SIG-M5 treated with dmso at 0.1 percent for 504 hours (cell line): Measurements from ENCODE around the gene RAB26.

ENCODE experiments used
- DNase-seq: peaks from one replicate; lab custom pipeline; 2025; ENCODE audit not compliant: unreplicated experiment; lab: John Stamatoyannopoulos, UW

RAB26 gene

DNA sequence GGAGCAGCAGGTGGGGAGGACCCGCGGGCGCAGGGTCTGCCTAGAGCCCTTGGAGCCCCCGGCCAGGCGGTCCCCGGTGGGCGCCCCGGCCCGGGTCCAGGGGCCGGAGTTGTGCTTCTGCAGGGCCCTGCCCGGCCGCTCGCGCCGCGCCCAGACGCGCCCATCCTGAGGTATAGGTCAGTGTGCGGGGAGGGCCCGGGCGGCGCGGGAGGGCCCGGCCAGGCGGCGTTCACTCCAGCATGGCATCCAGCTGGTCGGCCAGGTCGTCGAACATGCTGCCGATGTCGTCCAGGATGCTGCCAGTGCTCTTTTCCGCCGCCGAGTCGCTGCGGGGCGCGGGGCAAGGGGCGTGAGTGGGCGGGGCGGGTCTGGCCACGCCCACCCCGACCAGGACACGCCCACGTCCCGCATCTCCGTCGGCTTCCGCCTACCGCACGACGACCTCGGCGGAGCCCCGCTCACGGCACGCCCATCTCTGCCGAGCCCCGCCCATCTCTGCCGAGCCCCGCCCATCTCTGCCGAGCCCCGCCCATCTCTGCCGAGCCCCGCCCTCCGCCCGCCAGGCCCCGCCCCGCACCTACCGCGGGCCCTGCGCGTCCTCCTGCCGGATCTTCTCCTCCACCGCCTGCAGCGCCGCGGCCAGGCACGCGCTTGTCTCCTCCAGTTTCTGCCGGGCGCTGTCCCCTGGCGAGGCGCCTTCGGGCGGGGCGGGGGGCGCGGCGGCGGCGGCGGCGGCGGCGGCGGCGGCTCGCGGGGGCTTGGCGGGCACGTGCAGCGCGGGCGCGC is 30.1 kb downstream of the RAB26 start:
- DNase-seq = no peak

DNA sequence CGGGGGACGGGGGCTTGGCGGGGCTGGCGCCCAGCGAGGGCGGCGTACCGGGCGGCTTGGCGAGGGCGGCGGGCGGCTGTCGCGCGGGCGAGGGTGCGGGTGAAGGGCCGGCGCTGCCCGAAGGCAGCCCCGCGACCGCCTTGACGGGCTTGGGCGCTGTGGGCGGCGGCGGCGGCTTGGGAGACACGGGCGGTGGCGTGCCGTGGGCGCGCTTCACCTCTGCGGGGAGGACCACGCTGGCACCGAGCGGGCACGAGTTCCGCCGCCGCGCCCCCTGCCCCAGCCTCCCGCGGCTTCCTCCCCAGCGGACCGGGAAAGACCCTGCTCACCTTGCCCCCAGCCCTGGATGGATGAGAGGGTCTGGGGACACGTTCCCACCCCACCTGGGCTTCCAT is 30.7 kb downstream of the RAB26 start:
- DNase-seq = no peak

DNA sequence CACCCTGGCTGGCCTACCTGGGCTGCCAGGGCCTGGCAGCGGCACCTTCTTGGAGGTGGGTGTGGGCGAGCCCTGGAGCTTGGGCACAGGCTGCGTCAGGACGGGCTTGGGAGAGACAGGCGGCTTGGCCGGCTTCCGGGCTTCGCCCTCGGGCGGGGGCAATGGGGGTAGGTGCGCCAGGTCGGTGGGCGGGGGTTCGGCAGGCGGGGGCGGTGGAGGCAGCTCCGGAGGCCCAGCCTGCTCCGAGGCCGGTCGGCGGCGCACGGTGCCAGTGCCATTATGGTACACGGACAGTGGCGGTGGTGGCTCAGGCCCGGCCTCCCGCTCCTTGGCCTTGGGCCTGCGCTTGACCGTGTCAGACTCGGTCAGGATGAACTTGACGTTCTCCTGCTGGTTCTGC is 31.2 kb downstream of the RAB26 start:
- DNase-seq = no peak

DNA sequence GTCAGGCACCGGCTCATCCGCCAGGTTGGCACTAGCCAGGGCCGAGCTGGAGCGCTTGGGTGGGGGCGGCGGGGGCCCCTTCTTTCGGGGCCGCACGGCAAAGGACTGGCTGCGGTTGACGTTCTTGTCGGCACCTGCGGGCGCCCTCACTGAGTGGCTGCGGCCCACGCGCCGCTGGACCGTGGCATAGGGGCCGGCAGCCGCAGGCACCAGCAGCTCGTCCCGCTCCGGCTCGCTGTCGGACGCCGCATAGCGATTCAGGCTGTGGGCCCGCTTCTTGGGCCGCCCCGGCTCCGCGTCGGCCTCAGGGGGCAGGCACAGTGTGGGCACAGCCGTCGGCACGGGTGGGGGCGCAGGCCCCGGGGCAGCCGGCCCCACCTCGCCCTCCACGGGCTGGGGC is 32.0 kb downstream of the RAB26 start:
- DNase-seq = no peak

DNA sequence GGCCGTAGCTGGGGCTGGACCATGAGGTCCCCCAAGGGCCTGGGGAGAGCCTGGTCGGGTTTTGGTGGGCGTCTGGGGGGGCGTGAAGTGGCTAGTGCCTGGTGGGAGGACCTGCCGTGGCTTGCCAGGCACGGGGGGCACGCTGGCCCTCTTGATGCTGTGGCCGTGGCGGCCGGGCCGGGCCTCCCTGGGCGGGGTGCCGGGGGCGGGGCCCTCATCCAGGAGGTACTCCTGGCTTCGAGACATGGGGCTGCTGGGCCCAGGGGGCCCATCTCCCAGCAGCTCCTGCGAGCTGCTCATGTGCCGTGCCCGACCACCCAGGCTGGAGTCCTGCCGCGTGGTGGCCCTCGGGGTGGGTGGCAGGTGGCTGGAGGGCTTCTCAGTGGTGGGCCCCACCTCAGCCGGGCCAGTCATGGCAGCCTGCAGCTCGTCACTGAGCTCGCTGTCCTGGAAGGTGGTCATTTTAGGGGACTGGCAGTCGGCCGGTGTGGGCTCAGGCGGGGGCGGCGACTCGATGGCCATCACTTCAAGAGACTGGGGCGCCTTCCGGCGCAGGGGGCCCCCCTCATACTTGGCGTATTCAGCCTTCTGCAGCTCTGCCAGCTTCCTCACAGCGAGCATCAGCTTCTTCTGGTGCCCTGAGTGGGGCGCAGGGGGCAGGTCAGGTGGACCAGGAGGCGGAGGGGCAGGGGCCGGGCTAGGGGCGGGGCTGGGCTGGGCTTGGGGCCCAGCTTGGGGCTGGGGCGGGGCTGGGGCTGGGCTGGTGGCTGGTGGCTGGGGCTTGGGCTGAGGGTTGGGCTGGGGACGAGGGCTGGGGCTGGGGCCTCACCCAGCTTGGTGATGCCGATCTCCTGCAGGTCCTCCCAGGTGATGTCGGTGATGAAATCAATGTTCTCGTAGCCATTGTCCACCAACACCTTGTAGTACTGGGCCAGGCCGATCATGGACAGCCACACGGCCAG is 32.8 kb downstream of the RAB26 start:
- DNase-seq = no peak

DNA sequence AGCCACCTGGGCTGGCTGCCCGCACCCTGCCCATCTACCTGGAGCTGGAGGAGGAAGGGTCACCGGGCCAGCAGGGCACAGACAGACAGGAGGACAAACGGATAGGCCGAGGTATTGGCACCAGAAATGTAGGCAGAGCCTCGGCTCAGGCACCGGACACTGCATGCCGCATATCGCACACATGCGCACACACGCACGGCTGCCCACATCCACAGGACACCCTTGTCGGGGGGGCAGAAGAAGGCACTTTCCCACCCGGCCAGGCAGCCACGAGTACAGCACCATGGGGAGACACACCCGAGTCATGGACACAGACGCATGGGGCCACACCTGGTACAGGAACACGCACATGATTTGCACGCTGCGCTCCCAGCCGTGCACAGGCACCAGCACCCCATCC is 33.5 kb downstream of the RAB26 start:
- DNase-seq = no peak

DNA sequence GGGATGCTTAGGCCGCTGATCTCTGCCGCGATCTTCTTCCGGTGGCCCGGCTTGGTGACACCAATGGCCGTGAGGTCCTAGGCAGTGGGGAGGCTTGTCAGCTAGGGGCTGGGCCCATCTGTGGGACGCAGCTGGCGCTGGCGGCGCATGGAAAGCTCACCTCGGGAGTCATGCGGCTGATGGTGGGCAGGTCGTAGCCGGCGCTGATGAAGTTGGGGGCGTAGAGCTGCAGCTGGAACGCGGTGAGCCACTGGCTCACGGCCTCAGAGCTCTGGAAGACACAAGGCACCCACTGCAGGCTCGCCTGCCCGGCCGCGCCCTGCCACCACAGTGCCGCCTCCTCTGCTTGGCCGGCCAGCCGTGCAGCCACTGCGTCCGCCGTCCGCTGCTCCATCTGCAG is 35.2 kb downstream of the RAB26 start:
- DNase-seq = no peak

DNA sequence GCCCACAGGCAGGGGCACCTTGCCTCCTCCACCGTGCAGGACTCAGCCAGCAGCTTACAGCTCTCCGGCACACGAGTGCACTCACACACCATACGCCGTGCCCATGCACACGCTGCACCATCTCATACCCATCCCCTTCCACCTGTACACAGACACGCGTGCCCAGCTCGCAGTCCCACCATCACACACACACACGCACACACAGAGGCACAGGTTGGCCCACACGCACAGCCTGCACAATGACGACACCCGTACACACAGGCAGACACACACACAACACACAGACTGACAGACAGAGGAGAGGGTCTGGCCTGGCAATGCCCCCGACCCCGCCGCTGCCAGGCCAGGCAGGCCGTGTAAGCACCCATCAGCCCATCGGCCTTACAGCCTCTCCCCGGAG is 35.9 kb downstream of the RAB26 start:
- DNase-seq = no peak

DNA sequence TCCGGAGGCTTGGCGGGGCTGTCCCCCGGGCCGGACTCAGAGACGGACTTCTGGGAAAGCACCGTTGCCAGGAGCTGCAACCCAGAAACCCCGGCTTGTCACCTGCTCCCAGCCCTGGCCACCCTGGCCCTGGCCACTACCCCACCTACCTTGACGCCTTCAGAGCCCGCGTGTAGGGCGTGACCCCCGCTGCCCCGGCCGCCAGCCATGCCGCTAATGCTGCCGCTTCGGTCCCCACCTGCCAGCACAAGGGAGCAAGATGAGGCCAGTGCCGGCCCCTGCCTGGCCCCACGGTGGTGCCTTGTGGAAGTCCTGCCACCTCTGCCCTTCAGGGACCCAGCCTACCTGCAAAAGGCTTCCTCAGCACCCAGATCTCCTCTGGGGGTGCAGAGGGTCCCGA is 36.5 kb downstream of the RAB26 start:
- no peak for DNase-seq

DNA sequence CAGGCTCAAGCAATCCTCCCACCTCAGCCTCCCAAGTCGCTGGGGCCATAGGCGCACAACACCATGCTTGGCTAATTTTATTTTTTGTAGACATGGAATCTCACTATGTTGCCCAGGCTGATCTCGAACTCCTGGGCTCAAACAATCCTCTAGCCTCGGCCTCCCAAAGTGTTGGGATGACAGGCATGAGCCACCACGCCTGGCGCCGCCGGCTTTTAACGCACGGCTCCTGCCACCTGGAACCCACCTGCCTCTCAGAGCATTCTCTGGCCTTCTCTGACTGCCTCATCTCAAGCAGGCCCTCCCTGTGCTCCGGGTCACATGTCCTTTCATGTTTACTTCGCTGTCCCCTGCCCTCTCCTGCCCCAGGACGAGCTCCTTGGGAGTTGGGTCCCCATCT is 37.6 kb downstream of the RAB26 start:
- no peak for DNase-seq

DNA sequence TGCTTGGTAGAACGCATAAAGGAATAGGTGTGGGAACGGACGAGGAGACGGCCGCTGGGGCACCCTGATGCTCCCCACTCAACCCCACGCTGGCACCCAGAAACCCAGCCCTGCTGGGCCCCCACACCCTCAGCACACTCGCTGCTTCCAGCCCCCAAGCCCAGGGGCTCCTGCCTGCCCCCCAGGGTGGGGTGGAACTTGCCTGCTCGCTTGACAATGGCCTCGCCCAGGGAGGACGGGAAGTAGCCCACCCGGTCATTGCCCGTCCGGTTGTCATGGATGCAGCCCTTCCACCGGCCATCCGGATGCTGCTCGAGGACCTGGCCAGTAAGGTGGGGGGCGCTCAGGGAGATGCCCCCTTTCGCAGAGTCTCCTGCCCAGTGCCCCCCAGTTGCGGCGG is 38.1 kb downstream of the RAB26 start:
- no peak for DNase-seq

DNA sequence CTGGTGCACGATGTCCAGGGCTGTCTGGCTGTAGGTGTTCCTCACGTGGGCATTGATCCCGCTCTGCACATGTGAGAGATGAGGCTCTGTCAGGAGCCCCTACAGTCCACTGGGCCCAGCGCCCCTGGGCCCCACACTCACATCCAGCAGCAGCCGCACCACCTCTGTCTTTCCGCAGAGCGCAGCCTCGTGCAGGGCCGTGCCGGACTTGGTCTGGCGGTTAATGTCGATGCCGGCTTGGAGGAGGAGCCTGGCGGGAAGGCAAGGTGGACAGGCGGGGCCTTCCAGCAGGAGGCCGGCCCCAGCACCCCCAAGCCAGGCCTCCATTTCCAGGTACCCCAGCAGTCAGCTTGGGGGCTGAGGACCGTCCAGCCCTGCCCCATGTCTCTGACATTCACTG is 38.8 kb downstream of the RAB26 start:
- no peak for DNase-seq

DNA sequence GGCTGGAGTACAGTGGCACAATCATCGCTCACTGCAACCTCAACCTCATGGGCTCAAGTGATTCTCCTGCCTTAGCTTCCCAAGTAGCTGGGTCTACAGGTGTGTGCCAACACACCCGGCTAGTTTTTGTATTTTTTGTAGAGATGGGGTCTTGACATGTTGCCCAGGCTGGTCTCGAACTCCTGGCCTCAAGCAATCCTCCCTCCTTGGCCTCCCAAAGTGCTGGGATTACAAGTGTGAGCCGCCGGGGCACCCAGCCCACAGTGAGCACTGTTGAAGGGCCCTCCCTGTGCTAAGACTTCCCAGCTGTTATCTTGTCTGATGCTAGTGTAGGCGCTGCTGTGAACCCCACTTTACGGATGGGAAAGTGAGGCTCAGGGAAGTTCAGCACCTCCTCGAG is 40.0 kb downstream of the RAB26 start:
- DNase-seq = no peak

DNA sequence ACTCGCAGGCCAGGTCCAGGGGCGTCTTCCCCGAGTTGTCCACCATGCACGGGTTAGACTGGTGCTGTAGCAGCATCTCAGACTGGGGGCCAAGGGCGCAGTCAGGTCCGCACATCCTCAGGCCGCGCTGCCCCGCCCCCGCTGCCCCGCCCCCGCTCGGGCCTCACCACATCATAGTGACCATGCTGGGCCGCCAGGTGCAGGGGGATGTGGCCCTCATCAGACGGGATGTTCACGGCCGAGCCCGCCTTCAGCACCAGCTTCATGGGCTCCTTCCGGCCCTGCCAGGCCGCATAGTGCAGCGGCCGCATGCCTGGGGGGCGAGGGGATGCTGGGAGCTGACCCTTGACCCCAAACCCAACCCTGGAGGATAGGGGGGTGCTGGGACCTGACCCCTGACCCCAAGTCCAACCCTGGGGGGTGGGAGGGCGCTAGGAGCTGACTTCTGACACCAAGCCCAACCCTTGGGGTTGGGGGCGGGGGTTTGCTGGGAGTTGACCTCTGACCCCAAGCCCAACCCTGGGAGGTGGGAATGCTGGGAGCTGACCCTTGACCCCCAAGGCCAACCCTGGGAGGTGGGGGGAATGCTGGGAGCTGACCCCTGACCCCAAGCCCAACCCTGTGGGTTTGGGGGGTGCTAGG is 40.9 kb downstream of the RAB26 start:
- no peak for DNase-seq

DNA sequence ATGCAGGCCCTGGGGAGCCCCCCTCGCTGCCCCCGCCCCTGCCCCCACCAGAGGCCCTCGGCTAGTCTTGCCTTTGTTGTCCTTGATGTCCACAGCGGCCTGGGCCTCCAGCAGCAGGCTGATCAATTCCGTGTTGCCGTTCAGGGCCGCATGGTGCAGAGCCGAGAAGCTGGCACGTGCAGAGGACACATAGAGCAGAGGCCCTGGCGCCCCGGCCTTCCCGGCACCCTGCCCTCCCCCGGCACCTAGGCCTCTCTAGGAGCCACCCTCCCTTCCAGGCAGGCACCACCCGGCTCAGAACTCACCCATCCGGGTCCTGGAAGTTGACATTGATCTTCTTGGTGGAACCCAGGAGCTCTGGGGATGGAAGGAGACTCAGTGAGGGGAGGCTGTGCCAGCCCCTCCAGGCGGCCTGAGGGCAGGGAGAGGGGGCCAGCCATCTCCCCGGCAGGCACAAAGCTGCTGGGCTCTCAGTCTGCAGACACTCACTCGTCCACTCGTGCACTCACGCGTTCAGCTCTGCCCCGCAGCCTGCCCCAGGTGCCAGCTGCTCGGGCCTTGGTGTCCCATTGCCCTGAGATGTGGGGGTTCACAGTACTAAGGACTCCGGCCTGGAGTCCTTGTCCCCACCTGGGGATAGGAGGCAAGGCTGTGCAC is 41.7 kb downstream of the RAB26 start:
- no peak for DNase-seq

DNA sequence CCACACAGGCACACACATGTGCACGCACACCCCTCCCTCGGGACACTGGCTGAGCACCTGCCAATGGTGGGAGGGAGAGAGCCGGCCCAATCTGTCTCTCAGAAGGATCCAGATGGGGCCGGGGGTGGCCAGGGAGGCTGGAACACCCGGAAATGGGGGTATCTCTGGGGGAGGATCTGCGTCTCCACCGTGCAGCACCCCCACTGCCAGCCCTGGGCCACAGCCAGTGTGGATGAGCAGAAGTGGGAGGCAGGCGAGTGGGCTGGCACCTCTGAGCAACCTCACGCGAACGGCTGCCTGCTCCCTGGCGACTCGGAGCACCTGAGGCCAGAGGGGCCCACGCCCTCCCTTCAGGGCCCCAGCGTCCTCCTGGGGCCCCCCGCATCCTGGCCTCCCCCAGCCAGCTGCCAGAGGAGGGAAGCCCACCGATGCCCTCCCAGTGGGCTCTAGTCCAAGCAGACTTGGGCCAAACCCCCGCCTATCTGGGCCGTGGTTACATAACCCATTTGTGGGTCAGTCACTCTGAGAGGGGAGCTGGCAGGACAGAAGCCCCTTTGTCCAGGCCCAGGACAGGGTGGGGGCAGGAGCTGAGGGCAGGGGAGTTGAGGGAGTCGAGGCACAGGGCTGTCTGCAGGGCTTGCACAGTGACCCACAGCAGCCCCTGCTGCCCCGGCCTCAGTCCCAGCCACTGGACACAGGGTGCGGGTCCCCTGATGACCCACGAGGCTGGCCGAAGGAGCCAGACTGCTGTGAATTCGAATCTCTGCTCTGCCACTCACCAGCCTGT is 42.4 kb downstream of the RAB26 start:
- no peak for DNase-seq

DNA sequence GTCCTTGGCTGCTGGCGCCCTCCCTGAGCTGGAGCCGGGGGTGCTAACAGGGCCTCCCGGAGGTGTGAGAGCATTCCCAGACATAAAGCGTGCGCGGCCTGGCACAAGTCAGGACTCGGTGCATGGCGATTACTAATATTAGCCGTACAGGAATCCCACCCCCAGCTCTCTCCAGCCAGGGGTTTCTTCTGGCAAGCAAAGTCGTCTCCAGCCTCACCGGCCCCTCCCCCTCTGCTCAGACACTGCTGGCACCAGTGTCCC is 43.0 kb downstream of the RAB26 start:
- DNase-seq = no peak

DNA sequence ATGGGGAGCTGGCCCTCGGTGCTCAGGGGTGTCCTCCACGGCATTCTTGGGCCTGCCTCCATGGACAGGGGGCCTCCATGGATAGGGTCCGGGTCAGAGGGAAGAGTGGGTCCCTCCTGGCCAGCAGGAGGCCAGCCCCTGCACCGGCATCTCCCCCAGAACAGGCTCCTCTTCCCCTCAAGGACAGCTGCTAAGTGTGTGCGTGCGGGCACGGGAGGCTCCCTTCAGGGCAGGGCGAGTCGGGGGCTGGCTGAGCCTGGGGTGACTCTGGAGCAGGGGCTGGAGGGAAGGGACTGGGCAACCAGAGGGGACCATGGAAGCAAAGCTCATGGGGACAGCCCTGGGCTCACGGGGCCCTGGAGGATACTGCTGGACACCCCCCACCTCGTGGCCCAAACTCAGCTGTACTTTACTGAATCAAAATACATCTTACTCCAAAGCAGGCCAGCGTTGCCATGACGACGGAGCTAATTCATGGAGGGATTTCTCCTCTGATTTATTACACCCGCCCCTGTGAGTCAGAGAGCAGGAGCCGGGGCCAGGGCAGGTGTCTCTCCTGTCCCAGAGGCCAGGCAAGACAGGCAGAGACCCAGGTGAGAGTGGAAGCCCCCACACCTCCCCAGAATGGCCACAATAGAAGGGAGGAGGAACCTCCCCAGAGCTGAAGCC is 45.9 kb downstream of the RAB26 start:
- no peak for DNase-seq

DNA sequence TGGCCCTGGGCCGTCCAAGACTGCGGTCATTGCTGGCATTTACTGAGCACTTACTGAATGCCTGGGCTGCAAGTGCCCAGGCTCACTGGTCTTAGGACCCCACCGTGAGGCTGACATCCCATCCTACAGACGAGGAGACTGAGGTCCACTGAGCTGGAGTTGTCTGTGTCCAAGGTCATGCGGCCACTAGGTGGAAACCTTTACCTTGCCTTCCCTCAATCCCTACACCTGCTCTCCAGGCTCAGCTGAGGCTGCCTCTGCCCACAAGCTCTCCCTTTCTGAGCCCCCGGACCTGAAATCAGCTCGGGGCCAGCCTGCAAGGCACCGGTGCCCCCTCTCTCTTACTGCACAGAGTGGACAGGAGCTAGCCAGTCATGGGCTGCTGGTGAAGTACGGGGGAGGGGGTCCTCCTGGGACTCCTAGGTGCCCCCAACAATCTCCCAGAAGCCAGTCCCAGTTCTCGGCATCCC is 46.5 kb downstream of the RAB26 start:
- peak; percentile 30 for DNase-seq
